ENCODE measurements around the gene DHRS1.

- TF ChIP-seq, protein P1, sequence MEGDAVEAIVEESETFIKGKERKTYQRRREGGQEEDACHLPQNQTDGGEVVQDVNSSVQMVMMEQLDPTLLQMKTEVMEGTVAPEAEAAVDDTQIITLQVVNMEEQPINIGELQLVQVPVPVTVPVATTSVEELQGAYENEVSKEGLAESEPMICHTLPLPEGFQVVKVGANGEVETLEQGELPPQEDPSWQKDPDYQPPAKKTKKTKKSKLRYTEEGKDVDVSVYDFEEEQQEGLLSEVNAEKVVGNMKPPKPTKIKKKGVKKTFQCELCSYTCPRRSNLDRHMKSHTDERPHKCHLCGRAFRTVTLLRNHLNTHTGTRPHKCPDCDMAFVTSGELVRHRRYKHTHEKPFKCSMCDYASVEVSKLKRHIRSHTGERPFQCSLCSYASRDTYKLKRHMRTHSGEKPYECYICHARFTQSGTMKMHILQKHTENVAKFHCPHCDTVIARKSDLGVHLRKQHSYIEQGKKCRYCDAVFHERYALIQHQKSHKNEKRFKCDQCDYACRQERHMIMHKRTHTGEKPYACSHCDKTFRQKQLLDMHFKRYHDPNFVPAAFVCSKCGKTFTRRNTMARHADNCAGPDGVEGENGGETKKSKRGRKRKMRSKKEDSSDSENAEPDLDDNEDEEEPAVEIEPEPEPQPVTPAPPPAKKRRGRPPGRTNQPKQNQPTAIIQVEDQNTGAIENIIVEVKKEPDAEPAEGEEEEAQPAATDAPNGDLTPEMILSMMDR (IDR thresholded peaks at IDR 0.05) = no peak
- TF ChIP-seq EHMT2 (IDR thresholded peaks at IDR 0.05; ENCODE audit: low read depth) (no peak), POLR2A (IDR thresholded peaks at IDR 0.05; ENCODE audit: low read length) (no peak), JUN (IDR thresholded peaks at IDR 0.05) (no peak), HDAC2 (IDR thresholded peaks at IDR 0.05) (no peak), SREBF2 (IDR thresholded peaks at IDR 0.05) (no peak)
- TF ChIP-seq, protein P2, sequence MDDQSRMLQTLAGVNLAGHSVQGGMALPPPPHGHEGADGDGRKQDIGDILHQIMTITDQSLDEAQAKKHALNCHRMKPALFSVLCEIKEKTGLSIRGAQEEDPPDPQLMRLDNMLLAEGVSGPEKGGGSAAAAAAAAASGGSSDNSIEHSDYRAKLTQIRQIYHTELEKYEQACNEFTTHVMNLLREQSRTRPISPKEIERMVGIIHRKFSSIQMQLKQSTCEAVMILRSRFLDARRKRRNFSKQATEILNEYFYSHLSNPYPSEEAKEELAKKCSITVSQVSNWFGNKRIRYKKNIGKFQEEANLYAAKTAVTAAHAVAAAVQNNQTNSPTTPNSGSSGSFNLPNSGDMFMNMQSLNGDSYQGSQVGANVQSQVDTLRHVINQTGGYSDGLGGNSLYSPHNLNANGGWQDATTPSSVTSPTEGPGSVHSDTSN (IDR thresholded peaks at IDR 0.05) = no peak
Measured at GRCh38 chr14:24247422-24247821, 52.2 kb downstream of the DHRS1 start.

All from A549 (cell line).